GM21723 (cell line): ENCODE data around the gene PRKCZ.

Experiments
- ATAC-seq: cut with Tn5 transposase; IDR thresholded peaks from one replicate; pipeline ENCODE4 v1.9.1; 2021; ENCODE audit warnings: mild to moderate bottlenecking, moderate library complexity; ENCODE audit not compliant: unreplicated experiment

PRKCZ gene

GRCh38 chr1:2186901-2187300 is 136.7 kb downstream of the PRKCZ start:
- ATAC-seq: no peak

- no peak for ATAC-seq
Measured at GRCh38 chr1:2187619-2188018, 137.4 kb downstream of the PRKCZ start.

- ATAC-seq: no peak
Measured at GRCh38 chr1:2188336-2188735, 138.1 kb downstream of the PRKCZ start.

- no peak for ATAC-seq
Measured at GRCh38 chr1:2189459-2190425, 139.5 kb downstream of the PRKCZ start.

GRCh38 chr1:2190491-2190976 is 140.3 kb downstream of the PRKCZ start:
- ATAC-seq: no peak

GRCh38 chr1:2192031-2192995 is 142.1 kb downstream of the PRKCZ start:
- ATAC-seq: no peak

- ATAC-seq: no peak
Measured at GRCh38 chr1:2193514-2194281, 143.5 kb downstream of the PRKCZ start.

GRCh38 chr1:2194319-2194897 is 144.2 kb downstream of the PRKCZ start, which contains the start of gene FAAP20:
TSS of gene FAAP20 (minus strand) at chr1:2194772. CDS start at chr1:2194749, 23 bp downstream.
- ATAC-seq: peak; percentile 44

- peak; percentile 65 for ATAC-seq
Measured at GRCh38 chr1:2194898-2195673, 144.9 kb downstream of the PRKCZ start.

GRCh38 chr1:2195785-2196184 is 145.6 kb downstream of the PRKCZ start:
- no peak for ATAC-seq

GRCh38 chr1:2196901-2197638 is 146.9 kb downstream of the PRKCZ start:
- ATAC-seq: no peak

GRCh38 chr1:2197707-2198165 is 147.5 kb downstream of the PRKCZ start:
- ATAC-seq: no peak

- ATAC-seq: no peak
Measured at GRCh38 chr1:2198571-2198970, 148.4 kb downstream of the PRKCZ start.

- no peak for ATAC-seq
Measured at GRCh38 chr1:2199042-2199810, 149.0 kb downstream of the PRKCZ start.

- no peak for ATAC-seq
Measured at GRCh38 chr1:2200308-2200943, 150.2 kb downstream of the PRKCZ start.

GRCh38 chr1:2201062-2201461 is 150.9 kb downstream of the PRKCZ start:
- no peak for ATAC-seq

GRCh38 chr1:2202008-2202575 is 151.9 kb downstream of the PRKCZ start:
- ATAC-seq: no peak
